ENCODE measurements around the gene CALHM4. TPM values are rescaled to one million over a fixed set of nuclear protein-coding genes. Genes with fewer than 3 reads are reported as not detected.

The CALHM4 gene
- total RNA-seq, 1 experiment from 2014 or later: 1.8 TPM

DNA sequence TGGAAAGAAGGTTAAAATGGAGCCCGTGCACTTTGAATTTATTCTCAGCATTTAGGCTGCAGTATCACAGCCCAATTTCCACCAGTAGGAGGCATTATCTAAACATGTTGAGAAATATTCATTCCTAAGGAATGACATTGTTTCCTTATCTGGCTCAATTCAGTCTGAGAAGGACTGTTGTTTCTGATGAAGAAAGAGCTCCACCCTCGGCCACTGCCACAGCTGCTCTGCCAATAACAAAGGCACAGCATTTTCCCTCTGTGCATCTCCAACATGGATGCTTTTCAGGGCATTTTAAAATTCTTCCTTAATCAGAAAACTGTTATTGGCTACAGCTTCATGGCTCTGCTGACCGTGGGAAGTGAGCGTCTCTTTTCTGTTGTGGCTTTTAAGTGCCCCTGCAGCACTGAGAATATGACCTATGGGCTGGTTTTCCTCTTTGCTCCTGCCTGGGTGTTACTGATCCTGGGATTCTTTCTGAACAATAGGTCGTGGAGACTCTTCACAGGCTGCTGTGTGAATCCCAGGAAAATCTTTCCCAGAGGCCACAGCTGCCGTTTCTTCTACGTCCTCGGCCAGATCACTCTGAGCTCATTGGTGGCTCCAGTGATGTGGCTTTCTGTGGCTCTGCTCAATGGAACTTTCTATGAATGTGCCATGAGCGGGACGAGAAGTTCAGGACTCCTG is 42.0 kb upstream of the CALHM4 start, which contains the start of gene CALHM5:
TSS of gene CALHM5 (plus strand) at position 216 of the 687 bp plus-strand sequence. CDS start at position 274, 58 bp downstream.
- ChIA-PET POLR2A (interaction anchor here (0.6 to 1.0 kb wide), 2 partner anchors 19 to 59 kb away, joined by 3 to 4 read pairs; partner anchors contain the start of gene RWDD1), CTCF (interaction anchor here (0.6 to 1.2 kb wide), 15 partner anchors 11 to 258 kb away, joined by 3 to 14 read pairs (median 4); partner anchors contain the start of genes RSPH4A, RWDD1 and TSPYL4)
- no peaks in the 10 kb centered on the region for H3K36me3 ChIP-seq (ENCODE audit: control insufficient read depth, insufficient read depth, low read length)
- peak; percentile 41 to 65 for DNase-seq
- Mint-ChIP-seq H3K9me3 (ENCODE audit: unreplicated experiment) (no peaks in the 10 kb centered on the region), H3K4me1 (ENCODE audit: low read depth, unreplicated experiment) (peaks cover 11% of the 10 kb centered on the region), H3K4me3 (ENCODE audit: unreplicated experiment) (peak within 1 kb of the TSS; percentile 54), H3K27me3 (ENCODE audit: insufficient read depth, unreplicated experiment) (no peaks in the 10 kb centered on the region), H3K27ac (ENCODE audit: unreplicated experiment) (peak within 1 kb of the TSS; percentile 61), H3K36me3 (ENCODE audit: insufficient read depth, unreplicated experiment) (no peaks in the 10 kb centered on the region)
- no TSS peak for BruUV-seq (replicated peaks)
- peaks cover 5% of the 10 kb centered on the region; the same call in 1 of the 2 replicates for H3K9me3 ChIP-seq
- intact Hi-C loops (cut with micrococcal nuclease; ENCODE audit: unreplicated experiment): loop anchor here (1.0 to 5.0 kb wide), 4 partner anchors 18 to 224 kb away; no protein-coding TSS in a partner anchor
- H3K4me3 ChIP-seq (ENCODE audit: low read depth, low read length): no peak within 1 kb of the TSS
- H3K27me3 ChIP-seq (replicated peaks; ENCODE audit: control insufficient read depth, insufficient read depth, low read length): no peaks in the 10 kb centered on the region
- TF ChIP-seq, protein P1, sequence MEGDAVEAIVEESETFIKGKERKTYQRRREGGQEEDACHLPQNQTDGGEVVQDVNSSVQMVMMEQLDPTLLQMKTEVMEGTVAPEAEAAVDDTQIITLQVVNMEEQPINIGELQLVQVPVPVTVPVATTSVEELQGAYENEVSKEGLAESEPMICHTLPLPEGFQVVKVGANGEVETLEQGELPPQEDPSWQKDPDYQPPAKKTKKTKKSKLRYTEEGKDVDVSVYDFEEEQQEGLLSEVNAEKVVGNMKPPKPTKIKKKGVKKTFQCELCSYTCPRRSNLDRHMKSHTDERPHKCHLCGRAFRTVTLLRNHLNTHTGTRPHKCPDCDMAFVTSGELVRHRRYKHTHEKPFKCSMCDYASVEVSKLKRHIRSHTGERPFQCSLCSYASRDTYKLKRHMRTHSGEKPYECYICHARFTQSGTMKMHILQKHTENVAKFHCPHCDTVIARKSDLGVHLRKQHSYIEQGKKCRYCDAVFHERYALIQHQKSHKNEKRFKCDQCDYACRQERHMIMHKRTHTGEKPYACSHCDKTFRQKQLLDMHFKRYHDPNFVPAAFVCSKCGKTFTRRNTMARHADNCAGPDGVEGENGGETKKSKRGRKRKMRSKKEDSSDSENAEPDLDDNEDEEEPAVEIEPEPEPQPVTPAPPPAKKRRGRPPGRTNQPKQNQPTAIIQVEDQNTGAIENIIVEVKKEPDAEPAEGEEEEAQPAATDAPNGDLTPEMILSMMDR (IDR thresholded peaks at IDR 0.05; ENCODE audit: insufficient read depth in 1 of 2, low read depth in 1 of 2, low read length in 1 of 2, severe bottlenecking in 1 of 2, unreplicated experiment in 1 of 2): peak; percentile 33 to 34
- H3K4me1 ChIP-seq: 0 out of 2 replicates have a peak, but pooled peaks cover 6% of the 10 kb centered on the region

DNA sequence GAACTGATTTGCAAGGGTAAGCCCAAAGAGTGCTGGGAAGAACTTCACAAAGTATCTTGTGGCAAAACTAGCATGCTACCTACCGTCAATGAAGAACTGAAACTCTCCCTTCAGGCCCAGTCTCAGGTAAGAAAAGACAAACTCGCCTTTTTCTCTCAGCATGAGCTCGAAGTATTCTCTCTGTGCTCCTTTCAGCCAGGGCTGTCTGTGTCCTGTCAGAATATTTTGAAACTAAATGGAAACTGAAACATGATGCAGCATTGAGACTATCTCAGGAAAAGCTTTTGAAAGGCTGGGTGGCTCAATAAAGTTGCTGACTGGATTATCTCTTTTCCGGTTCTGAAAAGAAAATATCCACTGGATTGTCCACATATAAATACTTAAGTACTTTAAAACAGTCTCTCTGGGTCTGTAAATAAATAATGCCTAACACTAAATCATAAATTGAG is 41.4 kb upstream of the CALHM4 start:
- ChIA-PET CTCF (interaction anchor here (0.6 to 1.2 kb wide), 16 partner anchors 10 to 259 kb away, joined by 3 to 14 read pairs (median 4); partner anchors contain the start of genes RSPH4A, RWDD1 and TSPYL4), POLR2A (interaction anchor here (0.6 to 1.0 kb wide), 2 partner anchors 18 to 59 kb away, joined by 3 to 4 read pairs; partner anchors contain the start of gene RWDD1)
- Mint-ChIP-seq H3K27ac (ENCODE audit: unreplicated experiment) (peak overlapping the region; percentile 61), H3K9me3 (ENCODE audit: unreplicated experiment) (no peaks in the 10 kb centered on the region), H3K4me1 (ENCODE audit: low read depth, unreplicated experiment) (peaks cover 11% of the 10 kb centered on the region), H3K27me3 (ENCODE audit: insufficient read depth, unreplicated experiment) (no peaks in the 10 kb centered on the region), H3K4me3 (ENCODE audit: unreplicated experiment) (peak overlapping the region; percentile 54), H3K36me3 (ENCODE audit: insufficient read depth, unreplicated experiment) (no peaks in the 10 kb centered on the region)
- intact Hi-C loops (cut with micrococcal nuclease; ENCODE audit: unreplicated experiment): loop anchor here (5.0 kb wide), 1 partner anchor 225 kb away; no protein-coding TSS in a partner anchor
- Histone ChIP-seq H3K36me3 (ENCODE audit: control insufficient read depth, insufficient read depth, low read length) (no peaks in the 10 kb centered on the region), H3K4me3 (ENCODE audit: low read depth, low read length) (no peak overlapping the region), H3K27me3 (replicated peaks; ENCODE audit: control insufficient read depth, insufficient read depth, low read length) (no peaks in the 10 kb centered on the region), H3K4me1 (0 out of 2 replicates have a peak, but pooled peaks cover 6% of the 10 kb centered on the region), H3K9me3 (peaks cover 5% of the 10 kb centered on the region; the same call in 1 of the 2 replicates)
- DNase-seq: no peak
- TF ChIP-seq, protein P1 (IDR thresholded peaks at IDR 0.05; ENCODE audit: insufficient read depth in 1 of 2, low read depth in 1 of 2, low read length in 1 of 2, severe bottlenecking in 1 of 2, unreplicated experiment in 1 of 2): no peak
- no TSS peak for BruUV-seq (replicated peaks)

DNA sequence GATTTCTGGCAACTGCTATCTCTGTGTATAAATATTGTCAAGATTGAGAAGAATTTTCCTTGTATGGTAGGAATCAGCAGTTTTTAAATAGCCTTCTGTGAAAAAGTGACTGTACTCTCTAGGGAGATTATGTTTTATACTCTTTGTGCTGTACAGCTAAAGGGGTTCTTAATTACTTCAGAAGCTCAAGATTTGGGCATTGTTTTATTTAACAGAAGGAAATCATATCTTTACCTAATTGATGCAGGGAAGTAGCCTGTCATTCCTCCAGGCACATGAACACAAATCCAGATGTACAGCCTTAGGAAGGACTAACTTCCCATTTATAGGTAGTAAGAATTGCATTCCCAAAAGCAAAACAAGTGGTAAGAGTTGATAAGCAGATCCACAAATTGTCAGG is 40.8 kb upstream of the CALHM4 start:
- Histone ChIP-seq H3K4me3 (ENCODE audit: low read depth, low read length) (no peak overlapping the region), H3K9me3 (peaks cover 5% of the 10 kb centered on the region; the same call in 1 of the 2 replicates), H3K4me1 (0 out of 2 replicates have a peak, but pooled peaks cover 6% of the 10 kb centered on the region), H3K36me3 (ENCODE audit: control insufficient read depth, insufficient read depth, low read length) (no peaks in the 10 kb centered on the region), H3K27me3 (replicated peaks; ENCODE audit: control insufficient read depth, insufficient read depth, low read length) (no peaks in the 10 kb centered on the region)
- Mint-ChIP-seq H3K36me3 (ENCODE audit: insufficient read depth, unreplicated experiment) (no peaks in the 10 kb centered on the region), H3K4me1 (ENCODE audit: low read depth, unreplicated experiment) (peaks cover 11% of the 10 kb centered on the region), H3K27me3 (ENCODE audit: insufficient read depth, unreplicated experiment) (no peaks in the 10 kb centered on the region), H3K27ac (ENCODE audit: unreplicated experiment) (no peak overlapping the region), H3K4me3 (ENCODE audit: unreplicated experiment) (peak overlapping the region; percentile 54), H3K9me3 (ENCODE audit: unreplicated experiment) (no peaks in the 10 kb centered on the region)
- ChIA-PET POLR2A (no interaction called here), CTCF (interaction anchor here (0.6 to 0.7 kb wide), 2 partner anchors 244 to 262 kb away, joined by 3 to 9 read pairs; no protein-coding TSS in a partner anchor)
- no TSS peak for BruUV-seq (replicated peaks)
- TF ChIP-seq, protein P1 (IDR thresholded peaks at IDR 0.05; ENCODE audit: insufficient read depth in 1 of 2, low read depth in 1 of 2, low read length in 1 of 2, severe bottlenecking in 1 of 2, unreplicated experiment in 1 of 2): no peak
- intact Hi-C loops (cut with micrococcal nuclease; ENCODE audit: unreplicated experiment): loop anchor here (5.0 kb wide), 1 partner anchor 225 kb away; no protein-coding TSS in a partner anchor
- DNase-seq: no peak
